SJCRH30 (cell line): ENCODE results near the gene KCNQ1OT1. TPM values are rescaled to one million over a fixed set of nuclear protein-coding genes. Genes with fewer than 3 reads are reported as not detected.
A peak's percentile ranks its signal among the peaks of the same experiment; 100 is the strongest.

Source experiments
- DNase-seq, 2 experiments: peaks; one replicate each; pipeline ENCODE4 v3.0.0-alpha.2; 2015 to 2020
- H3K27ac ChIP-seq: fragments of 250-450 bp; sonication (Bioruptor Pico); 2 replicates; pipeline ENCODE4 v1.5.1; 2020; ENCODE audit warnings: mild to moderate bottlenecking, moderate library complexity
- H3K27me3 ChIP-seq: fragments of 250-450 bp; sonication (Bioruptor Pico); 2 replicates; pipeline ENCODE4 v1.5.1; 2020; ENCODE audit warnings: mild to moderate bottlenecking, moderate library complexity
- H3K36me3 ChIP-seq: fragments of 250-450 bp; sonication (Bioruptor Pico); 2 replicates; pipeline ENCODE4 v1.5.1; 2020; ENCODE audit warnings: mild to moderate bottlenecking, moderate library complexity
- H3K4me1 ChIP-seq: fragments of 250-450 bp; sonication (Bioruptor Pico); 2 replicates; pipeline ENCODE4 v1.5.1; 2020; ENCODE audit warnings: mild to moderate bottlenecking, moderate library complexity
- H3K4me3 ChIP-seq: fragments of 250-450 bp; sonication (Bioruptor Pico); 2 replicates; pipeline ENCODE4 v1.5.1; 2020; ENCODE audit warnings: mild to moderate bottlenecking, moderate library complexity
- H3K9me3 ChIP-seq: fragments of 250-450 bp; sonication (Bioruptor Pico); replicated peaks from 2 replicates; pipeline ENCODE4 v1.5.1; 2020; ENCODE audit warnings: mild to moderate bottlenecking, moderate library complexity
- total RNA-seq: library from RNA; depleted of rRNA; stranded (reverse); fragments of >200 nt; shearing (Covaris generic); gene quantifications from 2 replicates; pipeline ENCODE4 v1.2.3, GENCODE V29; 2014

KCNQ1OT1 gene
- total RNA-seq, 1 experiment from 2014 or later, result 12.3 TPM

GRCh38 chr11:2593393-2593950 lies 106.3 kb downstream of the KCNQ1OT1 start:
- Histone ChIP-seq H3K27me3 (no peaks in the 10 kb centered on the region; the same call in 1 of the 2 replicates), H3K36me3 (no peaks in the 10 kb centered on the region), H3K4me3 (no peak overlapping the region), H3K27ac (no peak overlapping the region), H3K4me1 (no peaks in the 10 kb centered on the region), H3K9me3 (peaks cover 10% of the 10 kb centered on the region)
- DNase-seq, result no peak

GRCh38 chr11:2592559-2593392 lies 107.0 kb downstream of the KCNQ1OT1 start:
- Histone ChIP-seq H3K9me3 (peaks cover 10% of the 10 kb centered on the region), H3K36me3 (no peaks in the 10 kb centered on the region), H3K27ac (no peak overlapping the region), H3K4me1 (no peaks in the 10 kb centered on the region), H3K27me3 (no peaks in the 10 kb centered on the region; the same call in 1 of the 2 replicates), H3K4me3 (no peak overlapping the region)
- DNase-seq, result no peak

GRCh38 chr11:2591805-2592204 lies 108.0 kb downstream of the KCNQ1OT1 start:
- DNase-seq, result no peak

GRCh38 chr11:2590965-2591754 lies 108.6 kb downstream of the KCNQ1OT1 start:
- H3K27ac ChIP-seq, result no peak overlapping the region
- H3K9me3 ChIP-seq, result peaks cover 10% of the 10 kb centered on the region
- H3K4me1 ChIP-seq, result no peaks in the 10 kb centered on the region
- no peaks in the 10 kb centered on the region for H3K36me3 ChIP-seq
- H3K27me3 ChIP-seq, result no peaks in the 10 kb centered on the region; the same call in 1 of the 2 replicates
- no peak for DNase-seq
- H3K4me3 ChIP-seq, result no peak overlapping the region

More at GRCh38 chr11:2591805-2592204, 108.0 kb downstream of the KCNQ1OT1 start:
- Histone ChIP-seq H3K36me3 (no peaks in the 10 kb centered on the region), H3K27ac (no peak overlapping the region), H3K4me1 (no peaks in the 10 kb centered on the region), H3K27me3 (no peaks in the 10 kb centered on the region; the same call in 1 of the 2 replicates), H3K4me3 (no peak overlapping the region), H3K9me3 (peaks cover 10% of the 10 kb centered on the region)

- Histone ChIP-seq H3K36me3 (no peaks in the 10 kb centered on the region), H3K27me3 (no peaks in the 10 kb centered on the region; the same call in 1 of the 2 replicates), H3K4me1 (no peaks in the 10 kb centered on the region), H3K4me3 (no peak overlapping the region), H3K27ac (no peak overlapping the region), H3K9me3 (peaks cover 8% of the 10 kb centered on the region)
- no peak for DNase-seq
Measured at GRCh38 chr11:2590131-2590964, 109.4 kb downstream of the KCNQ1OT1 start.

- Histone ChIP-seq H3K9me3 (peaks cover 7% of the 10 kb centered on the region), H3K27ac (no peak overlapping the region), H3K36me3 (no peaks in the 10 kb centered on the region), H3K27me3 (no peaks in the 10 kb centered on the region; the same call in 1 of the 2 replicates), H3K4me3 (no peak overlapping the region), H3K4me1 (no peaks in the 10 kb centered on the region)
- DNase-seq, result no peak
Measured at GRCh38 chr11:2589538-2589934, 110.3 kb downstream of the KCNQ1OT1 start.

- Histone ChIP-seq H3K4me1 (no peaks in the 10 kb centered on the region), H3K36me3 (no peaks in the 10 kb centered on the region), H3K27ac (no peak overlapping the region), H3K4me3 (no peak overlapping the region), H3K27me3 (no peaks in the 10 kb centered on the region; the same call in 1 of the 2 replicates), H3K9me3 (peaks cover 2% of the 10 kb centered on the region)
- peak in 1 of 2 experiments; percentile 4 for DNase-seq
Measured at GRCh38 chr11:2588809-2589537, 110.8 kb downstream of the KCNQ1OT1 start.

GRCh38 chr11:2587976-2588748 lies 111.6 kb downstream of the KCNQ1OT1 start:
- DNase-seq, result no peak
- Histone ChIP-seq H3K27me3 (no peaks in the 10 kb centered on the region), H3K9me3 (no peaks in the 10 kb centered on the region)

GRCh38 chr11:2587132-2587930 lies 112.5 kb downstream of the KCNQ1OT1 start:
- Histone ChIP-seq H3K4me3 (no peak overlapping the region), H3K9me3 (no peaks in the 10 kb centered on the region), H3K27me3 (no peaks in the 10 kb centered on the region), H3K4me1 (no peaks in the 10 kb centered on the region), H3K27ac (no peak overlapping the region), H3K36me3 (no peaks in the 10 kb centered on the region)
- DNase-seq, result no peak

More at GRCh38 chr11:2587976-2588748, 111.6 kb downstream of the KCNQ1OT1 start:
- Histone ChIP-seq H3K4me1 (no peaks in the 10 kb centered on the region), H3K27ac (no peak overlapping the region), H3K36me3 (no peaks in the 10 kb centered on the region), H3K4me3 (no peak overlapping the region)

- Histone ChIP-seq H3K36me3 (no peaks in the 10 kb centered on the region), H3K27me3 (no peaks in the 10 kb centered on the region), H3K4me1 (no peaks in the 10 kb centered on the region), H3K9me3 (no peaks in the 10 kb centered on the region), H3K4me3 (no peak overlapping the region), H3K27ac (no peak overlapping the region)
- DNase-seq, result no peak
Measured at GRCh38 chr11:2586793-2587131, 113.0 kb downstream of the KCNQ1OT1 start.

- DNase-seq, result no peak
- no peaks in the 10 kb centered on the region for H3K4me1 ChIP-seq
Measured at GRCh38 chr11:2586087-2586792, 113.6 kb downstream of the KCNQ1OT1 start.

GRCh38 chr11:2585566-2586086 lies 114.2 kb downstream of the KCNQ1OT1 start:
- no peak overlapping the region for H3K27ac ChIP-seq
- no peaks in the 10 kb centered on the region for H3K9me3 ChIP-seq
- no peak overlapping the region for H3K4me3 ChIP-seq
- no peaks in the 10 kb centered on the region for H3K4me1 ChIP-seq
- no peak for DNase-seq
- no peaks in the 10 kb centered on the region for H3K36me3 ChIP-seq
- no peaks in the 10 kb centered on the region for H3K27me3 ChIP-seq

More at GRCh38 chr11:2586087-2586792, 113.6 kb downstream of the KCNQ1OT1 start:
- Histone ChIP-seq H3K27me3 (no peaks in the 10 kb centered on the region), H3K27ac (no peak overlapping the region), H3K9me3 (no peaks in the 10 kb centered on the region), H3K4me3 (no peak overlapping the region), H3K36me3 (no peaks in the 10 kb centered on the region)
